HG02885 (cell line): ENCODE measurements around the gene C2orf68.
"Not testable (repeated sequence)": the region's sequence is repeated elsewhere in the genome, so short reads cannot be mapped to it uniquely, and the experiment has no call there.

Source experiments
- ATAC-seq: cut with Tn5 transposase; IDR thresholded peaks from one replicate; pipeline ENCODE4 v1.9.1; 2021; ENCODE audit warnings: mild to moderate bottlenecking; ENCODE audit not compliant: unreplicated experiment, poor library complexity

Gene C2orf68

GRCh38 chr2:85600951-85601770, 10.7 kb downstream of the C2orf68 start:
- ATAC-seq, result no peak

GRCh38 chr2:85600235-85600575, 11.7 kb downstream of the C2orf68 start:
- no peak for ATAC-seq

- ATAC-seq, result no peak
Observed at GRCh38 chr2:85599468-85600234, 12.2 kb downstream of the C2orf68 start.

GRCh38 chr2:85598594-85599340, 13.1 kb downstream of the C2orf68 start:
- no peak for ATAC-seq

- no peak for ATAC-seq
Observed at GRCh38 chr2:85597241-85597640, 14.6 kb downstream of the C2orf68 start.

- ATAC-seq, result no peak
Observed at GRCh38 chr2:85596486-85597143, 15.3 kb downstream of the C2orf68 start.

GRCh38 chr2:85596026-85596333, 15.9 kb downstream of the C2orf68 start:
- ATAC-seq, result peak; percentile 5

GRCh38 chr2:85595301-85596025, 16.4 kb downstream of the C2orf68 start, which contains the start of gene RNF181:
RNF181 (plus strand) TSS chr2:85595745; CDS start chr2:85595764, 19 bp downstream.
- peak; percentile 99 for ATAC-seq

GRCh38 chr2:85594715-85595300, 17.1 kb downstream of the C2orf68 start:
- ATAC-seq, result no peak

GRCh38 chr2:85593023-85593422, 18.8 kb downstream of the C2orf68 start:
- ATAC-seq, result no peak

GRCh38 chr2:85592299-85592698, 19.6 kb downstream of the C2orf68 start:
- ATAC-seq, result not testable (repeated sequence)

- no peak for ATAC-seq
Observed at GRCh38 chr2:85591563-85591962, 20.3 kb downstream of the C2orf68 start.

- ATAC-seq, result no peak
Observed at GRCh38 chr2:85590950-85591349, 20.9 kb downstream of the C2orf68 start.

- ATAC-seq, result no peak
Observed at GRCh38 chr2:85589982-85590791, 21.7 kb downstream of the C2orf68 start.

- ATAC-seq, result no peak
Observed at GRCh38 chr2:85589181-85589580, 22.7 kb downstream of the C2orf68 start.

GRCh38 chr2:85588645-85589044, 23.2 kb downstream of the C2orf68 start:
- no peak for ATAC-seq

- no peak for ATAC-seq
Observed at GRCh38 chr2:85588236-85588635, 23.6 kb downstream of the C2orf68 start.

- no peak for ATAC-seq
Observed at GRCh38 chr2:85585781-85586105, 26.1 kb downstream of the C2orf68 start.
